ENCODE results near the gene MRTFA.

DNA sequence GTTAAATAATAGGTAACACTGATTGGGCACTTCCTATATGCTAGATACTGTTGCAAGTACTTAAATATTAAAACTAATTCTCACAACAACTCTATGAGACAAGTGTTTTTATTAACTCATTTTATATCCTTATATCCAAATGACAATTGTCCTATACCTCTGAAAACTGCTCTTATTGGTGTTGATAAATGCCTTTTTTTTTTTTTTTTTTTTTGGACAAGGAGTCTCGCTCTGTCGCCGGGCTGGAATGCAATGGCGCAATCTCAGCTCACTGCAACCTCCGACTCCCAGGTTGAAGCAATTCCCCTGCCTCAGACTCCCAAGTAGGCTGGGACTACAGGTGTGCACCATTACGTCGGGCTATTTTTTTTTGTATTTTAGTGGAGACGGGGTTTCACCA lies 41.6 kb downstream of the MRTFA start:
- TF ChIP-seq, protein P1, sequence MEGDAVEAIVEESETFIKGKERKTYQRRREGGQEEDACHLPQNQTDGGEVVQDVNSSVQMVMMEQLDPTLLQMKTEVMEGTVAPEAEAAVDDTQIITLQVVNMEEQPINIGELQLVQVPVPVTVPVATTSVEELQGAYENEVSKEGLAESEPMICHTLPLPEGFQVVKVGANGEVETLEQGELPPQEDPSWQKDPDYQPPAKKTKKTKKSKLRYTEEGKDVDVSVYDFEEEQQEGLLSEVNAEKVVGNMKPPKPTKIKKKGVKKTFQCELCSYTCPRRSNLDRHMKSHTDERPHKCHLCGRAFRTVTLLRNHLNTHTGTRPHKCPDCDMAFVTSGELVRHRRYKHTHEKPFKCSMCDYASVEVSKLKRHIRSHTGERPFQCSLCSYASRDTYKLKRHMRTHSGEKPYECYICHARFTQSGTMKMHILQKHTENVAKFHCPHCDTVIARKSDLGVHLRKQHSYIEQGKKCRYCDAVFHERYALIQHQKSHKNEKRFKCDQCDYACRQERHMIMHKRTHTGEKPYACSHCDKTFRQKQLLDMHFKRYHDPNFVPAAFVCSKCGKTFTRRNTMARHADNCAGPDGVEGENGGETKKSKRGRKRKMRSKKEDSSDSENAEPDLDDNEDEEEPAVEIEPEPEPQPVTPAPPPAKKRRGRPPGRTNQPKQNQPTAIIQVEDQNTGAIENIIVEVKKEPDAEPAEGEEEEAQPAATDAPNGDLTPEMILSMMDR (IDR thresholded peaks at IDR 0.05), result no peak
- TF ChIP-seq POLR2A (IDR thresholded peaks at IDR 0.05), result no peak
